ENCODE results near the gene NCOA1.
"Not testable (repeated sequence)": the region's sequence is repeated elsewhere in the genome, so short reads cannot be mapped to it uniquely, and the experiment has no call there.

Gene NCOA1

GRCh38 chr2:24527536-24527935, 36.5 kb downstream of the NCOA1 start:
- no peak overlapping the region for H3K27ac ChIP-seq (replicated peaks)
- no peaks in the 10 kb centered on the region for H3K27me3 ChIP-seq (ENCODE audit: insufficient read depth, poor library complexity, severe bottlenecking)
- no peak for DNase-seq (ENCODE audit: low read depth in 1 of 2, low spot score in 1 of 2)
- no peak for TF ChIP-seq CTCF (IDR thresholded peaks at IDR 0.05; ENCODE audit: insufficient read depth, low read length)
- no peak for TF ChIP-seq GABPA (IDR thresholded peaks at IDR 0.05; ENCODE audit: low read depth)
- H3K4me3 ChIP-seq (replicated peaks; ENCODE audit: insufficient read depth, low read length) = no peak overlapping the region

GRCh38 chr2:24530796-24531195, 39.7 kb downstream of the NCOA1 start:
- Histone ChIP-seq H3K4me3 (replicated peaks; ENCODE audit: insufficient read depth, low read length) (no peak overlapping the region), H3K27ac (replicated peaks) (no peak overlapping the region), H3K27me3 (ENCODE audit: insufficient read depth, poor library complexity, severe bottlenecking) (no peaks in the 10 kb centered on the region)
- TF ChIP-seq GABPA (IDR thresholded peaks at IDR 0.05; ENCODE audit: low read depth) = no peak
- TF ChIP-seq CTCF (IDR thresholded peaks at IDR 0.05; ENCODE audit: insufficient read depth, low read length) = no peak
- TF ChIP-seq POLR2AphosphoS5 (IDR thresholded peaks at IDR 0.05; ENCODE audit: low read depth) = no peak
- no peak for TF ChIP-seq REST (IDR thresholded peaks at IDR 0.05; ENCODE audit: insufficient replicate concordance, low read depth)
- no peak for TF ChIP-seq SPI1 (IDR thresholded peaks at IDR 0.05; ENCODE audit: borderline replicate concordance, low read depth)
- no peak for DNase-seq (ENCODE audit: low read depth in 1 of 2, low spot score in 1 of 2)

- H3K27ac ChIP-seq (replicated peaks); DNase-seq (ENCODE audit: low read depth in 1 of 2, low spot score in 1 of 2); H3K4me3 ChIP-seq (replicated peaks; ENCODE audit: insufficient read depth, low read length); H3K27me3 ChIP-seq (ENCODE audit: insufficient read depth, poor library complexity, severe bottlenecking): not testable (repeated sequence)
Observed at GRCh38 chr2:24531610-24532009, 40.6 kb downstream of the NCOA1 start.

GRCh38 chr2:24532057-24532456, 41.0 kb downstream of the NCOA1 start:
- not testable (repeated sequence) for H3K27ac ChIP-seq (replicated peaks); H3K4me3 ChIP-seq (replicated peaks; ENCODE audit: insufficient read depth, low read length); H3K27me3 ChIP-seq (ENCODE audit: insufficient read depth, poor library complexity, severe bottlenecking); DNase-seq (ENCODE audit: low read depth in 1 of 2, low spot score in 1 of 2)

GRCh38 chr2:24533574-24533973, 42.5 kb downstream of the NCOA1 start:
- DNase-seq (ENCODE audit: low read depth in 1 of 2, low spot score in 1 of 2); H3K27me3 ChIP-seq (ENCODE audit: insufficient read depth, poor library complexity, severe bottlenecking); H3K4me3 ChIP-seq (replicated peaks; ENCODE audit: insufficient read depth, low read length); H3K27ac ChIP-seq (replicated peaks): not testable (repeated sequence)

GRCh38 chr2:24538720-24539119, 47.7 kb downstream of the NCOA1 start:
- Histone ChIP-seq H3K27ac (replicated peaks) (no peak overlapping the region), H3K27me3 (ENCODE audit: insufficient read depth, poor library complexity, severe bottlenecking) (no peaks in the 10 kb centered on the region), H3K4me3 (replicated peaks; ENCODE audit: insufficient read depth, low read length) (no peak overlapping the region)
- no peak for TF ChIP-seq GABPA (IDR thresholded peaks at IDR 0.05; ENCODE audit: low read depth)
- TF ChIP-seq REST (IDR thresholded peaks at IDR 0.05; ENCODE audit: insufficient replicate concordance, low read depth) = no peak
- no peak for TF ChIP-seq POLR2AphosphoS5 (IDR thresholded peaks at IDR 0.05; ENCODE audit: low read depth)
- TF ChIP-seq CTCF (IDR thresholded peaks at IDR 0.05; ENCODE audit: insufficient read depth, low read length) = no peak
- peak; percentile 93 for TF ChIP-seq SPI1 (IDR thresholded peaks at IDR 0.05; ENCODE audit: borderline replicate concordance, low read depth)
- no peak for DNase-seq (ENCODE audit: low read depth in 1 of 2, low spot score in 1 of 2)

All from HL-60 (cell line).